GM23338 (cell line): ENCODE data around the gene APC2. TPM values are rescaled to one million over a fixed set of nuclear protein-coding genes. Genes with fewer than 3 reads are reported as not detected.

Experiments
- ATAC-seq: fragments of 200-7000 bp; cut with Tn5 transposase; 3 replicates; pipeline ENCODE4 v1.9.1; 2020
- DNase-seq: peaks from one replicate; pipeline ENCODE4 v3.0.0-alpha.2; 2015; ENCODE audit warnings: low spot score
- H2AFZ ChIP-seq: fragments of 200-600 bp; sonication (generic); 2 replicates; pipeline ENCODE4 v1.8.0; 2016; ENCODE audit warnings: antibody characterized with exemption, mild to moderate bottlenecking, moderate library complexity
- H3F3A ChIP-seq: fragments of 200-600 bp; sonication (generic); replicated peaks from 2 replicates; pipeline ENCODE4 v1.8.0; 2017; ENCODE audit warnings: antibody characterized with exemption, mixed run types, low read depth
- H3K27ac ChIP-seq: fragments of 200-600 bp; sonication (generic); 2 replicates; pipeline ENCODE4 v1.6.1; 2016; ENCODE audit warnings: low read depth
- H3K27me3 ChIP-seq: fragments of 200-600 bp; sonication (generic); 2 replicates; pipeline ENCODE4 v1.8.0; 2016; ENCODE audit warnings: mild to moderate bottlenecking, mixed run types, moderate library complexity; ENCODE audit not compliant: insufficient read depth
- H3K36me3 ChIP-seq: fragments of 200-600 bp; sonication (generic); 2 replicates; pipeline ENCODE4 v1.8.0; 2016; ENCODE audit warnings: mild to moderate bottlenecking; ENCODE audit not compliant: insufficient read depth
- H3K4me1 ChIP-seq: fragments of 200-600 bp; sonication (generic); 2 replicates; pipeline ENCODE4 v1.8.0; 2016; ENCODE audit warnings: mild to moderate bottlenecking, moderate library complexity; ENCODE audit not compliant: insufficient read depth
- H3K4me2 ChIP-seq: fragments of 200-600 bp; sonication (generic); 2 replicates; pipeline ENCODE4 v1.7.1; 2017; ENCODE audit warnings: mixed run types
- H3K4me3 ChIP-seq: fragments of 200-600 bp; sonication (generic); 2 replicates; pipeline ENCODE4 v1.6.1; 2016; ENCODE audit warnings: mixed run types
- H3K79me2 ChIP-seq: fragments of 200-600 bp; sonication (generic); replicated peaks from 2 replicates; pipeline ENCODE4 v1.8.0; 2017; ENCODE audit warnings: mild to moderate bottlenecking; ENCODE audit not compliant: insufficient read depth
- H3K9me2 ChIP-seq: fragments of 200-600 bp; sonication (generic); 2 replicates; pipeline ENCODE4 v1.8.0; 2017; ENCODE audit not compliant: insufficient read depth
- H4K20me1 ChIP-seq: fragments of 200-600 bp; sonication (generic); replicated peaks from 2 replicates; pipeline ENCODE4 v1.8.0; 2017; ENCODE audit warnings: mild to moderate bottlenecking; ENCODE audit not compliant: insufficient read depth
- H3K27ac Mint-ChIP-seq: 2 replicates; pipeline ENCODE4 v1.8.0; 2020; ENCODE audit warnings: inconsistent platforms, mild to moderate bottlenecking, moderate library complexity, mixed read lengths
- H3K27me3 Mint-ChIP-seq: 3 replicates; pipeline ENCODE4 v1.8.0; 2022; ENCODE audit warnings: low read depth, mild to moderate bottlenecking, moderate library complexity, mixed read lengths, inconsistent platforms; ENCODE audit not compliant: insufficient read depth, poor library complexity
- H3K36me3 Mint-ChIP-seq: 3 replicates; pipeline ENCODE4 v1.8.0; 2021; ENCODE audit warnings: low read depth, mild to moderate bottlenecking, inconsistent platforms, moderate library complexity, mixed read lengths
- H3K4me1 Mint-ChIP-seq: 3 replicates; pipeline ENCODE4 v1.8.0; 2020; ENCODE audit warnings: mild to moderate bottlenecking, inconsistent platforms, mixed read lengths
- H3K4me3 Mint-ChIP-seq: 3 replicates; pipeline ENCODE4 v1.8.0; 2021; ENCODE audit warnings: moderate library complexity, mild to moderate bottlenecking, inconsistent platforms, mixed read lengths
- H3K9me3 Mint-ChIP-seq: 3 replicates; pipeline ENCODE4 v1.8.0; 2020; ENCODE audit warnings: moderate library complexity, mild to moderate bottlenecking, inconsistent platforms, mixed read lengths
- CREB1 ChIP-seq: fragments of 250-450 bp; sonication (Bioruptor Pico); IDR thresholded peaks from 2 replicates; pipeline ENCODE4 v1.5.0; 2020; ENCODE audit warnings: low read depth, mild to moderate bottlenecking, moderate library complexity
- NANOG ChIP-seq: IDR thresholded peaks from 2 replicates; pipeline ENCODE4 v1.6.1; 2016; ENCODE audit warnings: antibody characterized with exemption, borderline replicate concordance
- STAT1 ChIP-seq: IDR thresholded peaks from one replicate; pipeline ENCODE4 v1.6.1; 2016; ENCODE audit warnings: antibody characterized with exemption; ENCODE audit not compliant: unreplicated experiment
- ZNF462 ChIP-seq: fragments of 250-450 bp; sonication (Bioruptor Pico); IDR thresholded peaks from 2 replicates; pipeline ENCODE4 v1.5.0; 2020; ENCODE audit warnings: mild to moderate bottlenecking, moderate library complexity
- polyA plus RNA-seq: library from polyadenylated mRNA; unstranded; fragments of >200 nt; fragmentation: Nextera tagmentation; extraction: Ambion mirVana; gene quantifications from 2 replicates; pipeline ENCODE4 v1.2.1, GENCODE V29; 2016
- total RNA-seq: library from RNA; depleted of rRNA; stranded (reverse); fragments of >200 nt; shearing (Covaris generic); gene quantifications from 2 replicates; pipeline ENCODE4 v1.2.3, GENCODE V29; 2014
- TF ChIP-seq, protein P1 (sequence below), 2 experiments: fragments of 200-600 bp in 1 of 2; sonication (generic) in 1 of 2; conservative IDR thresholded peaks; 2 replicates each; pipeline versions ENCODE4 v1.5.1 to v1.6.1; 2016 to 2017; ENCODE audit warnings: antibody characterized with exemption in 2 of 2, low read depth in 2 of 2, mild to moderate bottlenecking in 2 of 2, moderate library complexity in 1 of 2

APC2 gene
- total and polyA plus RNA-seq, 2 experiments from 2014 or later = 1.4 to 18.3 TPM

- TF ChIP-seq NANOG = no peak
- Mint-ChIP-seq H3K27ac (no peak overlapping the region), H3K36me3 (no peaks in the 10 kb centered on the region; the same call in 2 of the 3 replicates), H3K27me3 (peaks cover 55% of the 10 kb centered on the region), H3K4me3 (peak overlapping the region; percentile 58), H3K4me1 (peaks cover 6% of the 10 kb centered on the region; the same call in 2 of the 3 replicates), H3K9me3 (0 out of 3 replicates have a peak, but pooled peaks cover 3% of the 10 kb centered on the region)
- Histone ChIP-seq H2AFZ (no peak overlapping the region), H3K27me3 (peaks cover 77% of the 10 kb centered on the region), H3K4me1 (peaks cover 6% of the 10 kb centered on the region; the same call in 1 of the 2 replicates), H3K9me2 (no peaks in the 10 kb centered on the region), H3K4me3 (peak overlapping the region; percentile 63), H3K27ac (no peak overlapping the region), H4K20me1 (peaks cover 11% of the 10 kb centered on the region; the same call in 1 of the 2 replicates), H3K4me2 (peak overlapping the region; percentile 89), H3F3A (peaks cover 18% of the 10 kb centered on the region), H3K36me3 (no peaks in the 10 kb centered on the region), H3K79me2 (no peaks in the 10 kb centered on the region)
- DNase-seq (peak; percentile 84), ATAC-seq (peak; percentile 28)
Observed at GRCh38 chr19:1470305-1471009, 20.5 kb downstream of the APC2 start.

DNA sequence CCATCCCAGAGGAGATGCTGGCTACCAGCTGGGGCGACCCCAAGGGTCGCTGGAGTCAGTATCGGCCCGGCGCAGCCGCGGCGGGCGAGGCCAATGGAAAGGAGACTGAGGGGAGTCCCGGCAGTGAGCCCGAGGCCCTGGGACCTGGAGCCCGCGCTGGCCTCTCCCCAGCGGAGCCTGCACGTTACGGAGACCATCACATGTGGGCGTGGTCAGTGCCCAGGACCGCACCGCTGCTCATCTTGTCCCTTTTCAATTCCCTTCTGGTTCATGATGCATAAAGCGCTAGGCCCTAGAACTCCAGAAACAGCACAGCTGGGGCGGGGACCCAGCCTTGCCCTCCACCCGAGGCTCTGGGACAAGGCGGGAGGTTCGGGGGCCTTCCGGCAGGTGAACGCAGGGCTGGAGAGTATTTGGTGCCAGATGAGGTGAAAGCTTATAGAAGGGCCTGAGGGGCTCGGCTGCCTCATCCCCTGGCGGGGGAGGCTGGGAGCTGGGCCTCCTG lies 21.1 kb downstream of the APC2 start:
- H3K4me1 Mint-ChIP-seq = peaks cover 6% of the 10 kb centered on the region; the same call in 2 of the 3 replicates
- H3K27ac ChIP-seq = no peak overlapping the region
- ATAC-seq = peak; percentile 38

More for the DNA sequence above, 21.1 kb downstream of the APC2 start:
- Mint-ChIP-seq H3K27ac (no peak overlapping the region), H3K4me3 (peak overlapping the region; percentile 54), H3K27me3 (peaks cover 52% of the 10 kb centered on the region), H3K36me3 (no peaks in the 10 kb centered on the region; the same call in 2 of the 3 replicates), H3K9me3 (0 out of 3 replicates have a peak, but pooled peaks cover 3% of the 10 kb centered on the region)
- TF ChIP-seq CREB1 = no peak
- no peak for TF ChIP-seq NANOG
- no peak for TF ChIP-seq ZNF462
- no peak for TF ChIP-seq STAT1
- TF ChIP-seq, protein P1, sequence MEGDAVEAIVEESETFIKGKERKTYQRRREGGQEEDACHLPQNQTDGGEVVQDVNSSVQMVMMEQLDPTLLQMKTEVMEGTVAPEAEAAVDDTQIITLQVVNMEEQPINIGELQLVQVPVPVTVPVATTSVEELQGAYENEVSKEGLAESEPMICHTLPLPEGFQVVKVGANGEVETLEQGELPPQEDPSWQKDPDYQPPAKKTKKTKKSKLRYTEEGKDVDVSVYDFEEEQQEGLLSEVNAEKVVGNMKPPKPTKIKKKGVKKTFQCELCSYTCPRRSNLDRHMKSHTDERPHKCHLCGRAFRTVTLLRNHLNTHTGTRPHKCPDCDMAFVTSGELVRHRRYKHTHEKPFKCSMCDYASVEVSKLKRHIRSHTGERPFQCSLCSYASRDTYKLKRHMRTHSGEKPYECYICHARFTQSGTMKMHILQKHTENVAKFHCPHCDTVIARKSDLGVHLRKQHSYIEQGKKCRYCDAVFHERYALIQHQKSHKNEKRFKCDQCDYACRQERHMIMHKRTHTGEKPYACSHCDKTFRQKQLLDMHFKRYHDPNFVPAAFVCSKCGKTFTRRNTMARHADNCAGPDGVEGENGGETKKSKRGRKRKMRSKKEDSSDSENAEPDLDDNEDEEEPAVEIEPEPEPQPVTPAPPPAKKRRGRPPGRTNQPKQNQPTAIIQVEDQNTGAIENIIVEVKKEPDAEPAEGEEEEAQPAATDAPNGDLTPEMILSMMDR (conservative IDR thresholded peaks at IDR 0.05; ENCODE audit: low read depth in 2 of 2) = 0 out of 4 replicates have a peak, but pooled peaks of 1 of the 2 experiments have one; percentile 23
- Histone ChIP-seq H4K20me1 (peaks cover 11% of the 10 kb centered on the region; the same call in 1 of the 2 replicates), H3K4me2 (peak overlapping the region; percentile 89), H3K9me2 (no peaks in the 10 kb centered on the region), H3K4me1 (peaks cover 6% of the 10 kb centered on the region; the same call in 1 of the 2 replicates), H2AFZ (no peak overlapping the region), H3K79me2 (no peaks in the 10 kb centered on the region), H3F3A (peaks cover 18% of the 10 kb centered on the region), H3K36me3 (no peaks in the 10 kb centered on the region), H3K4me3 (peak overlapping the region; percentile 63), H3K27me3 (peaks cover 71% of the 10 kb centered on the region)
- peak; percentile 84 for DNase-seq
